SU-DHL-6 (cell line): ENCODE results near the gene REPS2.

Experiments
- H2AFZ ChIP-seq: fragments of 200-600 bp; sonication (generic); 2 replicates; pipeline ENCODE4 v1.6.1; 2014; ENCODE audit warnings: low read depth, mild to moderate bottlenecking, moderate library complexity, mixed read lengths, antibody characterized with exemption, low read length; ENCODE audit not compliant: severe bottlenecking
- H3F3A ChIP-seq: fragments of 200-600 bp; shearing (Covaris generic); 2 replicates; pipeline ENCODE4 v1.6.0; 2016; ENCODE audit warnings: antibody characterized with exemption, mild to moderate bottlenecking; ENCODE audit not compliant: insufficient read depth
- H3K27ac ChIP-seq: fragments of 200-600 bp; sonication (generic); 2 replicates; pipeline ENCODE4 v1.5.1; 2016; ENCODE audit warnings: low read depth, mild to moderate bottlenecking, low read length, moderate library complexity, mixed read lengths
- H3K27me3 ChIP-seq: fragments of 200-600 bp; sonication (generic), shearing (Covaris generic); 2 replicates; pipeline ENCODE4 v1.6.0; 2014; ENCODE audit warnings: mild to moderate bottlenecking, low read length
- H3K36me3 ChIP-seq: fragments of 200-600 bp; sonication (generic); 2 replicates; pipeline ENCODE4 v1.6.1; 2014; ENCODE audit warnings: mild to moderate bottlenecking, low read length, mixed read lengths
- H3K4me2 ChIP-seq: fragments of 300-600, 200-600 bp; shearing (Covaris generic), sonication (generic); 2 replicates; pipeline ENCODE4 v1.6.0; 2014; ENCODE audit warnings: low read length, low read depth, mild to moderate bottlenecking; ENCODE audit not compliant: poor library complexity, severe bottlenecking
- H3K4me3 ChIP-seq: fragments of 200-600 bp; sonication (generic); 2 replicates; pipeline ENCODE4 v1.5.1; 2014; ENCODE audit warnings: antibody characterized with exemption, low read length, mild to moderate bottlenecking, mixed read lengths; ENCODE audit not compliant: insufficient read depth, poor library complexity, severe bottlenecking
- H3K79me2 ChIP-seq: fragments of 200-600 bp; sonication (generic); 2 replicates; pipeline ENCODE4 v1.6.1; 2014; ENCODE audit warnings: mild to moderate bottlenecking, low read length, moderate library complexity; ENCODE audit not compliant: insufficient read depth
- H3K9ac ChIP-seq: fragments of 200-600 bp; sonication (generic); 2 replicates; pipeline ENCODE4 v1.7.0; 2014; ENCODE audit warnings: mild to moderate bottlenecking, low read length
- H3K9me2 ChIP-seq: fragments of 200-600 bp; sonication (generic); replicated peaks from 2 replicates; pipeline ENCODE4 v1.6.1; 2014; ENCODE audit warnings: low read length; ENCODE audit not compliant: insufficient read depth
- H3K9me3 ChIP-seq: fragments of 200-600 bp; sonication (generic); 2 replicates; pipeline ENCODE4 v1.6.1; 2014; ENCODE audit warnings: low read length, mixed read lengths; ENCODE audit not compliant: insufficient read depth
- H4K20me1 ChIP-seq: fragments of 200-600 bp; sonication (generic); 2 replicates; pipeline ENCODE4 v1.6.1; 2014; ENCODE audit warnings: low read depth, mild to moderate bottlenecking, antibody characterized with exemption, low read length, moderate library complexity, mixed read lengths
- EZH2phosphoT487 ChIP-seq: fragments of 200-600 bp; sonication (generic), shearing (Covaris generic); conservative IDR thresholded peaks from 2 replicates; pipeline ENCODE4 v1.6.1; 2018; ENCODE audit warnings: mild to moderate bottlenecking, antibody characterized with exemption, low read length, moderate library complexity, mixed read lengths
- TF ChIP-seq, protein P1 (sequence below): fragments of 200-600 bp; sonication (generic); IDR thresholded peaks from one replicate; pipeline ENCODE4 v1.5.1; 2017; ENCODE audit warnings: antibody characterized with exemption, mild to moderate bottlenecking, low read length, moderate library complexity; ENCODE audit not compliant: insufficient read depth, poor library complexity, severe bottlenecking

The REPS2 gene

GRCh38 chrX:16924631-16925480 lies 21.6 kb upstream of the REPS2 start:
- H4K20me1 ChIP-seq = no peaks in the 10 kb centered on the region

DNA sequence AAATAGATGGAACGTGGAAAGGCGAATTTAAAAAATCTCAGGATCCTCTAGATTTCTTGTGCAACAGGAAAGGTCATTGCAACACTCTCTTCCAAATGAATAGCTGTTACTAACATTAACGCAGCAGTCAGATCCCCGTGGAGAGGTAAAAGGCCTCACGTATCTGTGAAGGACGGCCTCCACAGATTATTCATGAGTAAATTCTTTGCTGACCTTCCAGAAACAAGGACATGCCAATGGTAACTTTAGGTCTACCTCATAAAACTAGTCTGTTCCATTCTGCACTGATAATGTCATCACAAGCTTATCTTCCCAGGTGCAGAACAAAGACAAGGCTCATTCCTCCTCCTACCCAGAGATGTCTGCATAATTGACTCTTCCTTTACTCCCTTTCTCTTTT lies 16.1 kb upstream of the REPS2 start:
- no peak overlapping the region for H3K9ac ChIP-seq
- no peak overlapping the region for H3K4me2 ChIP-seq
- no peak overlapping the region for H2AFZ ChIP-seq
- no peaks in the 10 kb centered on the region for H3K9me2 ChIP-seq
- H4K20me1 ChIP-seq = no peaks in the 10 kb centered on the region
- no peaks in the 10 kb centered on the region for H3K27me3 ChIP-seq
- no peaks in the 10 kb centered on the region for H3F3A ChIP-seq
- H3K79me2 ChIP-seq = no peaks in the 10 kb centered on the region
- no peak for TF ChIP-seq EZH2phosphoT487
- TF ChIP-seq, protein P1, sequence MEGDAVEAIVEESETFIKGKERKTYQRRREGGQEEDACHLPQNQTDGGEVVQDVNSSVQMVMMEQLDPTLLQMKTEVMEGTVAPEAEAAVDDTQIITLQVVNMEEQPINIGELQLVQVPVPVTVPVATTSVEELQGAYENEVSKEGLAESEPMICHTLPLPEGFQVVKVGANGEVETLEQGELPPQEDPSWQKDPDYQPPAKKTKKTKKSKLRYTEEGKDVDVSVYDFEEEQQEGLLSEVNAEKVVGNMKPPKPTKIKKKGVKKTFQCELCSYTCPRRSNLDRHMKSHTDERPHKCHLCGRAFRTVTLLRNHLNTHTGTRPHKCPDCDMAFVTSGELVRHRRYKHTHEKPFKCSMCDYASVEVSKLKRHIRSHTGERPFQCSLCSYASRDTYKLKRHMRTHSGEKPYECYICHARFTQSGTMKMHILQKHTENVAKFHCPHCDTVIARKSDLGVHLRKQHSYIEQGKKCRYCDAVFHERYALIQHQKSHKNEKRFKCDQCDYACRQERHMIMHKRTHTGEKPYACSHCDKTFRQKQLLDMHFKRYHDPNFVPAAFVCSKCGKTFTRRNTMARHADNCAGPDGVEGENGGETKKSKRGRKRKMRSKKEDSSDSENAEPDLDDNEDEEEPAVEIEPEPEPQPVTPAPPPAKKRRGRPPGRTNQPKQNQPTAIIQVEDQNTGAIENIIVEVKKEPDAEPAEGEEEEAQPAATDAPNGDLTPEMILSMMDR = no peak
- H3K4me3 ChIP-seq = no peak overlapping the region
- no peaks in the 10 kb centered on the region for H3K36me3 ChIP-seq
- H3K9me3 ChIP-seq = no peaks in the 10 kb centered on the region
- no peak overlapping the region for H3K27ac ChIP-seq

More at GRCh38 chrX:16924631-16925480, 21.6 kb upstream of the REPS2 start:
- Histone ChIP-seq H3K4me3 (no peak overlapping the region), H3K79me2 (no peaks in the 10 kb centered on the region), H3K36me3 (no peaks in the 10 kb centered on the region), H3K27ac (no peak overlapping the region), H2AFZ (no peak overlapping the region), H3K9me2 (no peaks in the 10 kb centered on the region), H3K9me3 (no peaks in the 10 kb centered on the region), H3F3A (no peaks in the 10 kb centered on the region), H3K9ac (no peak overlapping the region), H3K4me2 (no peak overlapping the region), H3K27me3 (no peaks in the 10 kb centered on the region)
- TF ChIP-seq, protein P1 = no peak
- no peak for TF ChIP-seq EZH2phosphoT487

- TF ChIP-seq EZH2phosphoT487 = no peak
- TF ChIP-seq, protein P1 = no peak
- H3F3A ChIP-seq = no peaks in the 10 kb centered on the region
- H3K79me2 ChIP-seq = no peaks in the 10 kb centered on the region
- no peak overlapping the region for H3K9ac ChIP-seq
- H3K9me3 ChIP-seq = no peaks in the 10 kb centered on the region
- H3K27ac ChIP-seq = no peak overlapping the region
- H3K27me3 ChIP-seq = no peaks in the 10 kb centered on the region
- H3K36me3 ChIP-seq = no peaks in the 10 kb centered on the region
- H3K4me3 ChIP-seq = no peak overlapping the region
- no peak overlapping the region for H2AFZ ChIP-seq
- no peaks in the 10 kb centered on the region for H3K9me2 ChIP-seq
- no peaks in the 10 kb centered on the region for H4K20me1 ChIP-seq
- H3K4me2 ChIP-seq = no peak overlapping the region
Measured at GRCh38 chrX:16931371-16931770, 15.1 kb upstream of the REPS2 start.
